Measurements from ENCODE around the gene MAN1A2. TPM values are rescaled to one million over a fixed set of nuclear protein-coding genes. Genes with fewer than 3 reads are reported as not detected.
A peak's percentile ranks its signal among the peaks of the same experiment; 100 is the strongest.

MAN1A2 gene
- total and polyA plus RNA-seq, 5 donors from 2014 or later = 27.2 to 113 (median 43.8) TPM

GRCh38 chr1:117371441-117372151 lies 4.3 kb downstream of the MAN1A2 start:
- Histone ChIP-seq H3K27me3 (ENCODE audit: control insufficient read depth, insufficient read depth, low read length) (no peaks in the 10 kb centered on the region), H3K4me3 (ENCODE audit: low read depth, low read length) (peak overlapping the region; percentile 92), H3K36me3 (ENCODE audit: control insufficient read depth, insufficient read depth, low read length) (peaks cover 5% of the 10 kb centered on the region), H3K4me1 (ENCODE audit: control insufficient read depth, insufficient read depth, low read length, poor library complexity, severe bottlenecking) (peaks cover 60% of the 10 kb centered on the region), H3K9me3 (ENCODE audit: control insufficient read depth in 2 of 2, low read length in 2 of 2) (no peaks in the 10 kb centered on the region), H3K27ac (ENCODE audit: insufficient read depth, low read length, poor library complexity, severe bottlenecking) (no peak overlapping the region)
- no peaks in the 10 kb centered on the region for H3K27me3 Mint-ChIP-seq
- ATAC-seq (ENCODE audit: low read depth in 2 of 2) (no peak), DNase-seq (no peak)
- peaks cover 7% of the 10 kb centered on the region for H3K36me3 Mint-ChIP-seq
- H3K9me3 Mint-ChIP-seq = peaks cover 0 to 2% (median 0%) of the 10 kb centered on the region in 7 donors
- peak overlapping the region in 2 of 3 donors; percentile 16 to 48 for H3K27ac Mint-ChIP-seq
- peaks cover 49 to 69% (median 51%) of the 10 kb centered on the region in 4 donors for H3K4me1 Mint-ChIP-seq
- peak overlapping the region; percentile 90 to 97 (median 90) for H3K4me3 Mint-ChIP-seq

- DNase-seq (no peak), ATAC-seq (ENCODE audit: low read depth in 2 of 2) (no peak)
- Histone ChIP-seq H3K9me3 (ENCODE audit: control insufficient read depth in 2 of 2, low read length in 2 of 2) (no peaks in the 10 kb centered on the region), H3K36me3 (ENCODE audit: control insufficient read depth, insufficient read depth, low read length) (peaks cover 5% of the 10 kb centered on the region), H3K27ac (ENCODE audit: insufficient read depth, low read length, poor library complexity, severe bottlenecking) (no peak overlapping the region), H3K4me3 (ENCODE audit: low read depth, low read length) (peak overlapping the region; percentile 92), H3K27me3 (ENCODE audit: control insufficient read depth, insufficient read depth, low read length) (no peaks in the 10 kb centered on the region), H3K4me1 (ENCODE audit: control insufficient read depth, insufficient read depth, low read length, poor library complexity, severe bottlenecking) (peaks cover 65% of the 10 kb centered on the region)
- H3K27ac Mint-ChIP-seq = peak overlapping the region in 2 of 3 donors; percentile 0 to 6
- H3K27me3 Mint-ChIP-seq = no peaks in the 10 kb centered on the region
- H3K9me3 Mint-ChIP-seq = peaks cover 0 to 2% (median 0%) of the 10 kb centered on the region in 7 donors
- peaks cover 7% of the 10 kb centered on the region for H3K36me3 Mint-ChIP-seq
- H3K4me1 Mint-ChIP-seq = peaks cover 48 to 74% (median 51%) of the 10 kb centered on the region in 4 donors
- peak overlapping the region; percentile 44 to 75 (median 66) for H3K4me3 Mint-ChIP-seq
Observed at GRCh38 chr1:117372863-117373412, 5.7 kb downstream of the MAN1A2 start.

- H3K9me3 Mint-ChIP-seq = peaks cover 0 to 2% (median 0%) of the 10 kb centered on the region in 7 donors
- H3K4me1 Mint-ChIP-seq = peaks cover 47 to 72% (median 50%) of the 10 kb centered on the region in 4 donors
- peaks cover 7% of the 10 kb centered on the region for H3K36me3 Mint-ChIP-seq
Observed at GRCh38 chr1:117373932-117374331, 6.7 kb downstream of the MAN1A2 start.

DNA sequence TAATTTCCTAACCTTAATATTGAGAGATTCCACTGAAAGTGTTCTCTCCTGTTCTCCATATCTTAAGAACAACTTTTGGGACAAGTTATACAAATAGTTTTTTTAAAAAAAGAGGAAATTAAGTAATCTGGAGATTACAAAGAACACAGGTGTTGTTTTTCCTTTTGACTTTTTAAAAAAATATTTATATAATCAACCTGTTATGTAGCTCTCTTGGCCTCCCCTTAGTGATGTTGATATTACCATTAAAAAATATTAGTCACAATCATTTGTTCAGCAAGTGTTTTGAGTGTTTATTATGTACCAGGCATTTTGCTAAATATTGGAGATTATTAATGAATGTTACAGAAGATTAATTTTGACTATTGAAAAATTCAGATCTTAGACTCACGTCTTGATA lies 8.1 kb downstream of the MAN1A2 start:
- H3K27ac ChIP-seq (ENCODE audit: insufficient read depth, low read length, poor library complexity, severe bottlenecking) = no peak overlapping the region
- DNase-seq (no peak), ATAC-seq (ENCODE audit: low read depth in 2 of 2) (no peak)
- no peak overlapping the region for H3K27ac Mint-ChIP-seq
- H3K9me3 ChIP-seq (ENCODE audit: control insufficient read depth in 2 of 2, low read length in 2 of 2) = no peaks in the 10 kb centered on the region
- peaks cover 53 to 73% (median 58%) of the 10 kb centered on the region in 4 donors for H3K4me1 Mint-ChIP-seq
- H3K27me3 ChIP-seq (ENCODE audit: control insufficient read depth, insufficient read depth, low read length) = no peaks in the 10 kb centered on the region
- peaks cover 0 to 3% (median 0%) of the 10 kb centered on the region in 7 donors for H3K9me3 Mint-ChIP-seq
- H3K27me3 Mint-ChIP-seq = no peaks in the 10 kb centered on the region
- no peak overlapping the region for H3K4me3 ChIP-seq (ENCODE audit: low read depth, low read length)
- H3K36me3 ChIP-seq (ENCODE audit: control insufficient read depth, insufficient read depth, low read length) = peaks cover 5% of the 10 kb centered on the region
- H3K4me3 Mint-ChIP-seq = no peak overlapping the region
- peaks cover 46% of the 10 kb centered on the region for H3K4me1 ChIP-seq (ENCODE audit: control insufficient read depth, insufficient read depth, low read length, poor library complexity, severe bottlenecking)
- peaks cover 7% of the 10 kb centered on the region for H3K36me3 Mint-ChIP-seq

More at GRCh38 chr1:117373932-117374331, 6.7 kb downstream of the MAN1A2 start:
- Histone ChIP-seq H3K9me3 (ENCODE audit: control insufficient read depth in 2 of 2, low read length in 2 of 2) (no peaks in the 10 kb centered on the region), H3K36me3 (ENCODE audit: control insufficient read depth, insufficient read depth, low read length) (peaks cover 5% of the 10 kb centered on the region), H3K4me1 (ENCODE audit: control insufficient read depth, insufficient read depth, low read length, poor library complexity, severe bottlenecking) (peaks cover 58% of the 10 kb centered on the region), H3K27ac (ENCODE audit: insufficient read depth, low read length, poor library complexity, severe bottlenecking) (no peak overlapping the region), H3K27me3 (ENCODE audit: control insufficient read depth, insufficient read depth, low read length) (no peaks in the 10 kb centered on the region), H3K4me3 (ENCODE audit: low read depth, low read length) (peak overlapping the region; percentile 92)
- no peaks in the 10 kb centered on the region for H3K27me3 Mint-ChIP-seq
- ATAC-seq (ENCODE audit: low read depth in 2 of 2) = no peak
- H3K27ac Mint-ChIP-seq = peak overlapping the region in 2 of 3 donors; percentile 0 to 26
- H3K4me3 Mint-ChIP-seq = peak overlapping the region in 3 of 4 donors; percentile 28 to 67 (median 63)
- no peak for DNase-seq

DNA sequence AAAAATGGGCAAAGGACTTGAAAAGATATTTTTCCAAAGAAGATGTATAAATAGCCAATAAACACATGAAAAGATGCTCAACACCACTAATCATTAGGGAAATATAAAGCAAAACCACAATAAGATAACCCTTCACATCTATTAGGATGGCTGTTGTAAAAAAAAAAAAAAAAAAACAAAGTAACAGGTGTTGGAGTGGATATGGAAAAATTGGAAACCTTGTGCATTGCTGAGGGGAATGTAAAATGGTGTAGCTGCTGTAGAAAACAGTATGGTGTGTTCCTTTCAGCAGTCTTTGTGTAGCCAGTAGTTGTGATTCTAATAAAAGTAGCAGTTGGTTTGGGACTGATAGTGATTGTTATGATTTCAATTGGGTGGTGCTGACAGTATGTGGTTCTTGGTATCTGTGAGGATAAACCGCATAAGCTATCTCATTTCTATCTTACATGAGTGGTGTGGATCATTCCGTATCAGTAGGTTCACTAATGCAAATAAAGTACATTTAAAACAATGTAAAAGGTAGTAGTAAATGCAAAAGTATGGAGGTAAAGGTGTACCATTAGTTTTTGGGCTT lies 19.9 kb downstream of the MAN1A2 start:
- Histone ChIP-seq H3K4me1 (ENCODE audit: control insufficient read depth, insufficient read depth, low read length, poor library complexity, severe bottlenecking) (peaks cover 53% of the 10 kb centered on the region), H3K36me3 (ENCODE audit: control insufficient read depth, insufficient read depth, low read length) (no peaks in the 10 kb centered on the region), H3K27ac (ENCODE audit: insufficient read depth, low read length, poor library complexity, severe bottlenecking) (no peak overlapping the region), H3K27me3 (ENCODE audit: control insufficient read depth, insufficient read depth, low read length) (no peaks in the 10 kb centered on the region), H3K4me3 (ENCODE audit: low read depth, low read length) (peak overlapping the region; percentile 47), H3K9me3 (ENCODE audit: control insufficient read depth in 2 of 2, low read length in 2 of 2) (peaks cover 10 to 15% of the 10 kb centered on the region in 2 experiments)
- H3K27ac Mint-ChIP-seq = peak overlapping the region; percentile 17 to 84 (median 72)
- no peaks in the 10 kb centered on the region for H3K27me3 Mint-ChIP-seq
- peak overlapping the region; percentile 7 to 87 (median 53) for H3K4me3 Mint-ChIP-seq
- peaks cover 0 to 18% (median 4%) of the 10 kb centered on the region in 7 donors for H3K9me3 Mint-ChIP-seq
- DNase-seq (no peak), ATAC-seq (ENCODE audit: low read depth in 2 of 2) (no peak)
- H3K4me1 Mint-ChIP-seq = peaks cover 52 to 80% (median 63%) of the 10 kb centered on the region in 4 donors
- peaks cover 9% of the 10 kb centered on the region for H3K36me3 Mint-ChIP-seq

DNA sequence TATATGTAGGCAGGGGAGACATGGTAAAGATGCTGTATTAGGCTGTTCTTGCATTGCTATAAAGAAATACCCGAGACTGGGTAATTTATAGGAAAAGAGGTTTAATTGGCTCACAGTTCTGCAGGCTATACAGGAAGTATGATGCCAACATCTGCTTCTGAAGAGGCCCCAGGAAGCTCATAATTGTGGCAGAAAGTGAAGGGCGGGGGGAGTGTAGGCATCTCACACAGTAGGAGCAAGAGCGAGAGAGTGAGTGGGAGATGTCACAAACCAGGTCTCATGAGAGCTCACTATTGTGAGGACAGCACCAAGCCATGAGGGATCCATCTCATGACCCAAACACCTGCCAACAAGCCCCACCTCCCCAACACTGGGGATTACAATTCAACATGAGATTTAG lies 21.1 kb downstream of the MAN1A2 start:
- DNase-seq (no peak), ATAC-seq (ENCODE audit: low read depth in 2 of 2) (peak; percentile 34 to 53)
- H3K4me3 ChIP-seq (ENCODE audit: low read depth, low read length) = peak overlapping the region; percentile 16
- H3K27me3 Mint-ChIP-seq = no peaks in the 10 kb centered on the region
- H3K27ac Mint-ChIP-seq = peak overlapping the region; percentile 33 to 91 (median 85)
- H3K4me1 Mint-ChIP-seq = peaks cover 61 to 90% (median 73%) of the 10 kb centered on the region in 4 donors
- no peaks in the 10 kb centered on the region for H3K36me3 ChIP-seq (ENCODE audit: control insufficient read depth, insufficient read depth, low read length)
- no peaks in the 10 kb centered on the region for H3K27me3 ChIP-seq (ENCODE audit: control insufficient read depth, insufficient read depth, low read length)
- peaks cover 0 to 11% (median 4%) of the 10 kb centered on the region in 7 donors for H3K9me3 Mint-ChIP-seq
- peak overlapping the region; percentile 12 to 87 (median 52) for H3K4me3 Mint-ChIP-seq
- H3K9me3 ChIP-seq (ENCODE audit: control insufficient read depth in 2 of 2, low read length in 2 of 2) = peaks cover 3 to 8% of the 10 kb centered on the region in 2 experiments
- H3K36me3 Mint-ChIP-seq = peaks cover 9% of the 10 kb centered on the region
- peaks cover 53% of the 10 kb centered on the region for H3K4me1 ChIP-seq (ENCODE audit: control insufficient read depth, insufficient read depth, low read length, poor library complexity, severe bottlenecking)
- H3K27ac ChIP-seq (ENCODE audit: insufficient read depth, low read length, poor library complexity, severe bottlenecking) = peak overlapping the region; percentile 25

DNA sequence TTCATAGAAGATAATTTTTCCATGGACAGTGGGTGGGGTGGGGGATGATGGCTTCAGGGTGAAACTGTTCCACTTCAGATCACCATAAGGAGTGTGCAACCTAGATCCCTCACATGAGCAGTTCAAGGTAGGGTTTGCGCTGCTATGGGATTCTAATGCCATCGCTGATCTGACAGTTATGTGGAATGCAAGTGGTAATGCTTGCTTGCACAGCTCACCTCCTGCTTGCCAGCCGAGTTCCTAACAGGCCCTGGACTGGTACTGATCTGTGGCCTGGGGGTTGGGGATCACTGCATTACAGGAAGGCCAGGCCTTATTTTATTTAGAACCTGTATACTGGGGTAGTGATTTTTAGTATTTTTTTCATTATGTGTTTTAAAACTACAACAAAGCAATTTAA lies 22.0 kb downstream of the MAN1A2 start:
- Mint-ChIP-seq H3K36me3 (peaks cover 3% of the 10 kb centered on the region), H3K4me3 (peak overlapping the region in 3 of 4 donors; percentile 12 to 34 (median 17))
- peaks cover 53% of the 10 kb centered on the region for H3K4me1 ChIP-seq (ENCODE audit: control insufficient read depth, insufficient read depth, low read length, poor library complexity, severe bottlenecking)

More for the DNA sequence above, 22.0 kb downstream of the MAN1A2 start:
- Mint-ChIP-seq H3K9me3 (peaks cover 0 to 6% (median 0%) of the 10 kb centered on the region in 7 donors), H3K27me3 (no peaks in the 10 kb centered on the region), H3K27ac (peak overlapping the region in 1 of 3 donors; percentile 6), H3K4me1 (peaks cover 62 to 96% (median 80%) of the 10 kb centered on the region in 4 donors)
- peaks cover 0 to under 1% of the 10 kb centered on the region in 2 experiments for H3K9me3 ChIP-seq (ENCODE audit: control insufficient read depth in 2 of 2, low read length in 2 of 2)
- H3K36me3 ChIP-seq (ENCODE audit: control insufficient read depth, insufficient read depth, low read length) = no peaks in the 10 kb centered on the region
- no peak for ATAC-seq (ENCODE audit: low read depth in 2 of 2)
- no peaks in the 10 kb centered on the region for H3K27me3 ChIP-seq (ENCODE audit: control insufficient read depth, insufficient read depth, low read length)
- DNase-seq = no peak
- H3K27ac ChIP-seq (ENCODE audit: insufficient read depth, low read length, poor library complexity, severe bottlenecking) = no peak overlapping the region
- no peak overlapping the region for H3K4me3 ChIP-seq (ENCODE audit: low read depth, low read length)

Measured in CD4-positive, CD25-positive, alpha-beta regulatory T cell (primary cell).